ENCODE results near the gene KATNB1. TPM values are rescaled to one million over a fixed set of nuclear protein-coding genes. Genes with fewer than 3 reads are reported as not detected.
A peak's percentile ranks its signal among the peaks of the same experiment; 100 is the strongest.

Gene KATNB1
- total and polyA plus RNA-seq, 2 experiments from 2014 or later = 46.4 to 49.4 TPM

DNA sequence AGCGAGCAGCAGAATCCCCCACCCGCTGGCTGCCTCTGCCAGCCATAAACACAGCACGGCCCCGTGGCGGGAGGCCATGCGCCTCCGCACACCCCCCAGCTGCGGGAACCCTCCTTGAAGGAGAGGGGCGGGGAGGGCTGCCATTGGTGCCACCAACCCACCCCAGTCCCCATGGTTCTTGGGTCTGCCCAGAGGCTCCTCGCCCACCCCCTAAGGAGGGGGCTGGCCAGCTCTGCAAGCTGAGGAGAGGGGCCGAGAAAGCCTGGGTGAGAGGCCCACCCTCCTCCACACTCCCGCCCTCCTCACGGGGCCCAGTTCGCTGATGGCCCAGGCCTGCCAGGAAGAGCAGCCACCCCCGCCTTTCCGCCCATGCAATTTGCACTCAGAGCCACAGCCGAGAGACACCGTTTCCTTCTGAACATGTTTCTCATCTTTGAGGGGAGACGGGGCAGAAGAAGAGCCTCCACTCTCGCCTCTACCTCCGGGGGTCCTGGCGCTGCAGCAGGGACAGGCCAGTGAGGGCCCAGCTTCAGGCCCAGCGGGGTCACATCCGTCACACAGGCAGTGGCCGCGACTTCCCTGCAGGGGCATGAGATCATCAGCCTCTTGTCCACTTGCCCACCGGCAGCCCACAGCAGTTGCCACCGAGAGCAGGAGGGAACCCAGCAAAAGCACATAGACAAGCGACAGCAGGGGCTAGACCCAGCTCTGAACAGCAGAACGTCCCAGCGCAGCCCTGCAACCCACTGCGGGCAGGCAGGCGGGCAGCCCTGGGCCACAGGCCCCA lies 23.0 kb downstream of the KATNB1 start:
- no peak for DNase-seq (ENCODE audit: low read depth in 1 of 2, low spot score in 1 of 2)
- Histone ChIP-seq H3K4me1 (ENCODE audit: low read depth) (no peaks in the 10 kb centered on the region), H3K9me3 (ENCODE audit: low read depth) (no peaks in the 10 kb centered on the region), H3K4me3 (no peak overlapping the region), H3K36me3 (peaks cover 2% of the 10 kb centered on the region), H3K27ac (peak overlapping the region; percentile 40), H3K27me3 (no peaks in the 10 kb centered on the region)
- TF ChIP-seq, protein P1, sequence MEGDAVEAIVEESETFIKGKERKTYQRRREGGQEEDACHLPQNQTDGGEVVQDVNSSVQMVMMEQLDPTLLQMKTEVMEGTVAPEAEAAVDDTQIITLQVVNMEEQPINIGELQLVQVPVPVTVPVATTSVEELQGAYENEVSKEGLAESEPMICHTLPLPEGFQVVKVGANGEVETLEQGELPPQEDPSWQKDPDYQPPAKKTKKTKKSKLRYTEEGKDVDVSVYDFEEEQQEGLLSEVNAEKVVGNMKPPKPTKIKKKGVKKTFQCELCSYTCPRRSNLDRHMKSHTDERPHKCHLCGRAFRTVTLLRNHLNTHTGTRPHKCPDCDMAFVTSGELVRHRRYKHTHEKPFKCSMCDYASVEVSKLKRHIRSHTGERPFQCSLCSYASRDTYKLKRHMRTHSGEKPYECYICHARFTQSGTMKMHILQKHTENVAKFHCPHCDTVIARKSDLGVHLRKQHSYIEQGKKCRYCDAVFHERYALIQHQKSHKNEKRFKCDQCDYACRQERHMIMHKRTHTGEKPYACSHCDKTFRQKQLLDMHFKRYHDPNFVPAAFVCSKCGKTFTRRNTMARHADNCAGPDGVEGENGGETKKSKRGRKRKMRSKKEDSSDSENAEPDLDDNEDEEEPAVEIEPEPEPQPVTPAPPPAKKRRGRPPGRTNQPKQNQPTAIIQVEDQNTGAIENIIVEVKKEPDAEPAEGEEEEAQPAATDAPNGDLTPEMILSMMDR (IDR thresholded peaks at IDR 0.05; ENCODE audit: low read depth, low read length) = no peak

DNA sequence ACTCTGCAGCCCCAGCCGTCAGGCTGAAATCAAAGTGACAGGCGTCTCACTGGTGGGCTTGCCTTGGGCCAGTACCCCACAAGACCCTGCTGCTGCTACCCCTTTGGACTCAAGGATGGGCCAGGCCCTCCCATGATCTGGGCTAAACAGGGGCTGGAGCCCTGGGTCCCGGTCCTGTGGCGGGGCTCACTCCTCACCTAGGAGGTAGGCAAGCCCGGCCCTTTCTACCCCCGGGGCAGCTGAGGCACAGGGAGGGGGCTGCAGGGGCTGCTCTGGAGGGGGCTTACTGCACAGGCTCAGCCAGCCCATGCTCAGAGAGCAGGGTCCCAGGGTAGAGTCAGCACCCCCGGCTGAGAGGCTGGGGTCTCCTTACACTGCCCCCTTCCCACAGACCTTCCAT lies 23.6 kb downstream of the KATNB1 start:
- Histone ChIP-seq H3K4me1 (ENCODE audit: low read depth) (no peaks in the 10 kb centered on the region), H3K27me3 (no peaks in the 10 kb centered on the region), H3K27ac (no peak overlapping the region), H3K9me3 (ENCODE audit: low read depth) (no peaks in the 10 kb centered on the region), H3K36me3 (peaks cover 2% of the 10 kb centered on the region), H3K4me3 (no peak overlapping the region)
- TF ChIP-seq, protein P1 (IDR thresholded peaks at IDR 0.05; ENCODE audit: low read depth, low read length) = no peak
- DNase-seq (ENCODE audit: low read depth in 1 of 2, low spot score in 1 of 2) = no peak

DNA sequence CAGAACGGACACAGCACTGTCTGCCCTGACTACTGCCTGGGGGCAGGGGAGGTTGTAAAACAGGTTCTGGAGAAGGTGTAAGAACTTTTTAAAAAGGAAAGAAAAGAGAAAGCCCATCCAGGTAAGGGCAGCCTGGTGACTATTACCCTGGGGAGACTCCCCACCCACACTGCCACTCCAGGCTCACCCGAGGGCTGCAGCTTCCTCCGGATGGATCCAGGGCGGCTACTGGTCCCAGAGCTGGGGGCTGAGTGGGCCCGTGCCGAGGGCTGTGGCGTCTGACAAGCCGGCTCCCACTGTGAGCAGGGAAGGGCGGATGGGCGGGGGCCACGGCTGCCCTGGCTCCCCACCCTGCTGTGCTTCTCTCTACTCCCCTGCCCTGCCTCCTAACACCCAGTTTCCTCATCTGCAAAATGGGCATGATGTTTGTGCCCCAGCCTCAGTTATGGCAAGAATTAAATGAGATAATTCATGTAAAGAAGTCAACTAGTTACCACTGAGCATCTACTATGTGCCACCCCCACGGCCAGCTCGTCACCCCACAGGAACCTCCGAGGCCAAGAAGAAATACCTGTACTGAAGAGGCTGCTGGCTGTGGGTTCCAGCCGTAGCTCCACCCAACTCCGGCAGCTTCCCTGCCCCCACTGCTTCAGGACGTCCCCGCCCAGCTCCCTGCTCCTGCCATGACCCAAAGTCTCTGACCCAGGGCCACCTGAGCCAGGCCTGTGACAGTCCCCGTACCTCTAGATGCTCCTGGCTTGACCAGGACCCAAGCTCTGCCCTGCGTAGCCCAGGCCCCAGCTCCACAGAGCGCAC lies 24.2 kb downstream of the KATNB1 start:
- no peaks in the 10 kb centered on the region for H3K9me3 ChIP-seq (ENCODE audit: low read depth)
- DNase-seq (ENCODE audit: low read depth in 1 of 2, low spot score in 1 of 2) = no peak
- H3K27ac ChIP-seq = no peak overlapping the region
- no peaks in the 10 kb centered on the region for H3K27me3 ChIP-seq
- TF ChIP-seq, protein P1 (IDR thresholded peaks at IDR 0.05; ENCODE audit: low read depth, low read length) = no peak
- no peaks in the 10 kb centered on the region for H3K4me1 ChIP-seq (ENCODE audit: low read depth)
- H3K4me3 ChIP-seq = no peak overlapping the region
- peaks cover 2% of the 10 kb centered on the region for H3K36me3 ChIP-seq

DNA sequence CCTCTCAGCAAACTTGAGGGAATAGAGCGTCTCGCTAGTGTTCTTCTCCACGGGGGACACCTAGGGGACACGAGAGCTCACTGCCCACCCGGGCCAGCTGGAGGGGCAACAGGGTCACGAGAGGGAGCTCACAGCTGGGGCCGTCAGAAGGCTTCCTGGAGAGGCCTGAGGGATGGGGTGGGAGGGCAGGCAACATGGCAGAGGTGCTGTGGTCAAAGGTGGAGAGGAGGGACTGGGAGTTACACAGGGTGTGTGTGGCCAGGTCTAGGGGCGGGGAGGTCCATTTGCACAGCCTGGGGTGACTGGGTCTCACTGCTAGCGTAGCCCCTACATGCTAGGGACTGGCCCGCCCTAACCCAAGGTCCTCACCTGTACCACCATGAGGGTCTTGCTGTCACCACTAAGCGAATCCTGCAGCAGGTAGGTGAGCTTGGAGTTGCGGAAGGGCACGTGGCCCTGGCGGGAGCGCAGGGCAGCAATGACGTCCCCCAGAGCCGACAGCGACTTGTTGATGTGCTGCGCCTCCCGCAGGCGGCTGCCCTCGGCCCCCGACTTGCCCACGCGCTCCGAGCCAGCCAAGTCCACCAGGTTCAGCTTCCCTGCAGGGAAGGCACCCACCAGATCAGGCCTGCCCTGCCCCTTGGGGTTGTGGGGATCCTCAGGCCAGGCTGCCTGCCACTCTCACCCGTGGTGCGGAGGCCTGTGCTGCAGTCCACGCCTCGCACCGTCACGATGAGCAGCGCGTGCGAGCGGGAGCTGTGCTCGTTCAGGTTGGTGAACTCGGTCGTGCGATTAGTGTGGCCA lies 25.0 kb downstream of the KATNB1 start:
- H3K4me3 ChIP-seq = no peak overlapping the region
- H3K27me3 ChIP-seq = no peaks in the 10 kb centered on the region
- H3K27ac ChIP-seq = no peak overlapping the region
- no peak for DNase-seq (ENCODE audit: low read depth in 1 of 2, low spot score in 1 of 2)
- TF ChIP-seq, protein P1 (IDR thresholded peaks at IDR 0.05; ENCODE audit: low read depth, low read length) = no peak
- no peaks in the 10 kb centered on the region for H3K4me1 ChIP-seq (ENCODE audit: low read depth)
- H3K9me3 ChIP-seq (ENCODE audit: low read depth) = no peaks in the 10 kb centered on the region
- peaks cover 2% of the 10 kb centered on the region for H3K36me3 ChIP-seq

DNA sequence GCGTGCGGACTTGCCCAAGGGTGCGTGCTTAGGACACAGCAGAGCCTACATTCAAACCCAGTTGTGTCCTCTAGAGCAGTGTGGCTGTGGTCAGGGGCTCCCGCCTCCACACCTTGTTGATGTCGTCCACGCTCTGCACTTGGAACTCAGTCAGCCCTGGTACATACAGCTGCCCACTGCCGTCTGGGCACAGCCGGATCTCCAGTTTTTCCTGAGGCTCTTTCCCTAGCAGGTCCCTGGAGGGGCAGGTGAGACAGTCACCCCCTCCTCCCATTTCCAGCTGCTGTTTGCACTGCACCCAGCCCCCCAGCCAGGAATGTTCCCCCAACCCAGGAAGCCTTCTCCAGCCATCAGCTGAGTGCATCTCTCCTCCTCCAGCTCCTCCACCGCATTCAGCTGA lies 25.7 kb downstream of the KATNB1 start:
- TF ChIP-seq, protein P1 (IDR thresholded peaks at IDR 0.05; ENCODE audit: low read depth, low read length) = no peak
- DNase-seq (ENCODE audit: low read depth in 1 of 2, low spot score in 1 of 2) = no peak
- no peak overlapping the region for H3K4me3 ChIP-seq
- no peaks in the 10 kb centered on the region for H3K4me1 ChIP-seq (ENCODE audit: low read depth)
- H3K27me3 ChIP-seq = no peaks in the 10 kb centered on the region
- no peak overlapping the region for H3K27ac ChIP-seq
- H3K9me3 ChIP-seq (ENCODE audit: low read depth) = no peaks in the 10 kb centered on the region
- H3K36me3 ChIP-seq = no peaks in the 10 kb centered on the region
